PFSK-1 (cell line): ENCODE measurements around the gene KIAA0232.

Experiments
- FOXP2 ChIP-seq: optimal IDR thresholded peaks from 2 replicates; pipeline ENCODE3; 2011; ENCODE audit warnings: borderline replicate concordance, control low read depth, inconsistent platforms; ENCODE audit not compliant: insufficient read depth; ENCODE audit errors: extremely low read length, extremely low read depth
- POLR2AphosphoS5 ChIP-seq: IDR thresholded peaks from 2 replicates; pipeline ENCODE4 v1.6.1; 2012; ENCODE audit warnings: low read depth, mild to moderate bottlenecking, control low read depth, low read length, moderate library complexity
- SIN3A ChIP-seq: IDR thresholded peaks from 2 replicates; pipeline ENCODE4 v1.6.1; 2012; ENCODE audit warnings: mild to moderate bottlenecking, low read length, moderate library complexity, borderline replicate concordance; ENCODE audit not compliant: insufficient read depth
- TAF1 ChIP-seq: IDR thresholded peaks from 2 replicates; pipeline ENCODE4 v1.6.1; 2012; ENCODE audit warnings: low read length, control low read depth, borderline replicate concordance; ENCODE audit not compliant: insufficient read depth
- TF ChIP-seq, protein P1 (sequence below), 2 experiments: IDR thresholded peaks; 2 replicates each; pipeline versions ENCODE4 v1.6.1 to v1.8.0; 2011 to 2012; ENCODE audit warnings: low read depth in 2 of 2, low read length in 2 of 2, control low read depth in 1 of 2, inconsistent platforms in 1 of 2, mild to moderate bottlenecking in 1 of 2, moderate library complexity in 1 of 2; ENCODE audit not compliant: insufficient read depth in 1 of 2

The KIAA0232 gene

DNA sequence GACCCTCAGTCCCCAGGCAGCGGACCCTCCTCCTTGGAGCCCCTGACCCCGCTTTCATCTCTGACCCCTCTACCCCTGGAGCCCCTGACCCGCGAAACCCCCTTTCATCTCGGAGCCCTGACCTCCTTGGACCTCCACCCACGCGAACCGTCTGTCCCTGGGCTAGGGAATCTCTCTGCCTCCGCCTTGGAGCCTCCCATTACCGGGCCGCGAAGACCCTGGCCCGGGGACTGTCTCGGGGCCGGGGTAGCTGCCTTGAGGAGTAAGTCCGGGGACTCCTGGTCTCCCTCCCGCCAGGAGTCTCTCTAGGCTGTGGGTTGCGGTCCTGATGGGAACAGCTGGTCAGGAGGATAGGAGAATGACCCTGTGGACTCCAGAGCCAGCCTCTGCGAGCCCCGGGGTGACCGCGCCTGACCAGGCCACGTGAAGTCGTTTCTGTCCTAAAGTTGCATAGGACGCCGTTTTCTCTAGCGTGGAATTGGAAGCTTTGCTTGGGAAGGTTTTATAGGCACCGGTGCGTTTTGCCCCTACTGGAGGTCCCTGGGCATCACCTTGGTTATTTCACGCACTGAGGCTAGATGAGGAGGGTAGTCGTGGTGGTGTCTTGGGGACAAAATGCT, 127.9 kb downstream of the KIAA0232 start:
- TF ChIP-seq POLR2AphosphoS5, result no peak
- TF ChIP-seq FOXP2, result no peak
- TF ChIP-seq TAF1, result no peak
- TF ChIP-seq SIN3A, result no peak

DNA sequence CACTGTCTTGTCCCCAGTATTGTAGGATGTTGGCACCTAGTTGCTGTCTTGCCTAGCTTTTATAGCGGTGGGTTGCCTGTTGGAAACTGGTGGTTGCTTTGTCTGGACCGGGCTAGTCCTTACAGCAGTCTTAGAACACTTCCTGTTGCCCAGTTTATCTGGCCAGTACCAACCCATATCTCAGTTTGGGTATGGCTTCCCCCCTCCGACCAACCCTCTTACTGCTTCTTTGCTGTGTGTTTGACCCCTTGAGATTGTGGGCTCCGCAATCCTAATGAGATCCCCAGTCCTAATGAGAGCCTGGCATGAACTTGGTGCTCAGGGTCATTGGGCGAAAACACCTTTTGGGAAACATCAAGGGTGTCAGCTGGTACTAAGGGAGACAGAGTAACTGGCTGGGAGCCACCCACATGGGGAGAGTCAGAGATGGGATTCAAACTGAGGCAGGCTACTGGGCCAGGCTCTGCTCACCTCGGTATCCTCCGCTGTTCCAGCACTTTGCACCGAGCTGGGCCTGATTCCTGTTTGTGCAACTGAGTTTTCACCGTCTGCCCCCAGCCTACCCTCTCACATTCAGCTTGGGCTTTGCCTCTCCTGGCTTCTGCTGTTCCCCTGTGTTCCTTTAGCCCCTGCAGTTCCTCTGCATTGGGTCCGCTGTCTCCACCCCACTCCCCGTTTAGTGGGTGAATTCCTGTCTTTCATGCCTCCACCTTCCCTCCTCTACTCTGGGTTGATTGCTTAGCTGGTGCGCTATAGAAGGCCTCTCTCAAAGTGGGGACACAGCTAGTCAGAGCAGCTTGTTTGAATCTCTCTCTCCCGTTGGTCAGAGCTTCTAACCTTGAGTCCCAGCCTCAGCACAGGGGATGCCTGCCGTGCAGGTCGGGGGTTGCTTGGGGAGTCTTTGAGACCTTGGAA, 128.7 kb downstream of the KIAA0232 start:
- TF ChIP-seq, protein P1, sequence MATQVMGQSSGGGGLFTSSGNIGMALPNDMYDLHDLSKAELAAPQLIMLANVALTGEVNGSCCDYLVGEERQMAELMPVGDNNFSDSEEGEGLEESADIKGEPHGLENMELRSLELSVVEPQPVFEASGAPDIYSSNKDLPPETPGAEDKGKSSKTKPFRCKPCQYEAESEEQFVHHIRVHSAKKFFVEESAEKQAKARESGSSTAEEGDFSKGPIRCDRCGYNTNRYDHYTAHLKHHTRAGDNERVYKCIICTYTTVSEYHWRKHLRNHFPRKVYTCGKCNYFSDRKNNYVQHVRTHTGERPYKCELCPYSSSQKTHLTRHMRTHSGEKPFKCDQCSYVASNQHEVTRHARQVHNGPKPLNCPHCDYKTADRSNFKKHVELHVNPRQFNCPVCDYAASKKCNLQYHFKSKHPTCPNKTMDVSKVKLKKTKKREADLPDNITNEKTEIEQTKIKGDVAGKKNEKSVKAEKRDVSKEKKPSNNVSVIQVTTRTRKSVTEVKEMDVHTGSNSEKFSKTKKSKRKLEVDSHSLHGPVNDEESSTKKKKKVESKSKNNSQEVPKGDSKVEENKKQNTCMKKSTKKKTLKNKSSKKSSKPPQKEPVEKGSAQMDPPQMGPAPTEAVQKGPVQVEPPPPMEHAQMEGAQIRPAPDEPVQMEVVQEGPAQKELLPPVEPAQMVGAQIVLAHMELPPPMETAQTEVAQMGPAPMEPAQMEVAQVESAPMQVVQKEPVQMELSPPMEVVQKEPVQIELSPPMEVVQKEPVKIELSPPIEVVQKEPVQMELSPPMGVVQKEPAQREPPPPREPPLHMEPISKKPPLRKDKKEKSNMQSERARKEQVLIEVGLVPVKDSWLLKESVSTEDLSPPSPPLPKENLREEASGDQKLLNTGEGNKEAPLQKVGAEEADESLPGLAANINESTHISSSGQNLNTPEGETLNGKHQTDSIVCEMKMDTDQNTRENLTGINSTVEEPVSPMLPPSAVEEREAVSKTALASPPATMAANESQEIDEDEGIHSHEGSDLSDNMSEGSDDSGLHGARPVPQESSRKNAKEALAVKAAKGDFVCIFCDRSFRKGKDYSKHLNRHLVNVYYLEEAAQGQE (IDR thresholded peaks at IDR 0.05; ENCODE audit: insufficient read depth in 1 of 2, low read depth in 2 of 2, low read length in 2 of 2), result no peak
- no peak for TF ChIP-seq FOXP2
- TF ChIP-seq POLR2AphosphoS5, result no peak
- TF ChIP-seq SIN3A, result no peak

- no peak for TF ChIP-seq POLR2AphosphoS5
- TF ChIP-seq TAF1, result no peak
- no peak for TF ChIP-seq FOXP2
- TF ChIP-seq, protein P1 (IDR thresholded peaks at IDR 0.05; ENCODE audit: insufficient read depth in 1 of 2, low read depth in 2 of 2, low read length in 2 of 2), result no peak
- TF ChIP-seq SIN3A, result no peak
These were observed 129.9 kb downstream of the KIAA0232 start for GRCh38 chr4:6912441-6912840.

DNA sequence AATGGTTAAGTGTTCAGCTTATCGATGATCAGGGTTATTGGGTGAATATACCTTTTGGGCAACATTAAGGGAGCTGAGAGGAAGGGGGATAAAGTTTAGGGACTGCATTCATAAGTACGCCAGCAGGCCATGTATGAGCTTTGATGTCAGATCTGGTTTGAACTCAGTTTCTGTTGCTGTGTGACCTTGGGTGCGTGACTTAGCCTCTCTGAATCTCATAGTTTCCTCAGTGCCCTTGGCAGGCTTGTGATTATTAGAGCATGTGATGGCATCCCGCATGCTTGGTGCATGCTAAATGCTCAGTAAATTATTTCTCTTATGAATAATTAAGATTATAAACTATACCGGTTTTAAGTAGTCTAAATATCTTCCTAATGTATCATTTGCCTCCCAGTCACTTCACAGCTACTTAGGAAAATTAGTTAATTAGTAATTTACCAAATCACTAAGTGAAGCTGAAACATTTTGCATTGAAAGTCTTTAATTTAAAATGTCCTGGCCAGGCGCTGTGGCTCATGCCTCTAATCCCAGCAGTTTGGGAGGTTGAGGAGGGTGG, 130.9 kb downstream of the KIAA0232 start:
- no peak for TF ChIP-seq TAF1
- no peak for TF ChIP-seq POLR2AphosphoS5
- TF ChIP-seq, protein P1 (IDR thresholded peaks at IDR 0.05; ENCODE audit: insufficient read depth in 1 of 2, low read depth in 2 of 2, low read length in 2 of 2), result no peak
- TF ChIP-seq FOXP2, result no peak
- no peak for TF ChIP-seq SIN3A

DNA sequence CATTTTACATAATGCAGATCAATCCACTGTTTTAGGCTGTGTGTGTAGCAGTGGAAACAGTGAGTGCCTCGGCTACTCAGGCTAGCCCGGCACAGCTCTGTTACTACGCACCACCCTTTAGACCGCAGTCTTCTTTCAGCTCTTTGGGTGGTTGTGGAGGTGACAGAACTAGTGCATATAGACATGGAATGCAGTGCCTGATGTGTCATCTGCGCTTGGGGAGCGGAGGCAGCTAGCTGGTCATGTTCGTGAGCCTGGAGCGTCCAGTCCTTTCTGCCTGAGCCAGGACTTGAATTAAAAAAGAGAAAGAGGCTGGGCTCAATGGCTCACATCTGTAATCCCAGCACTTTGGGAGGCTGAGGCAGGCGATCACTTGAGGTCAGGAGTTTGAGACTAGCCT, 131.9 kb downstream of the KIAA0232 start:
- TF ChIP-seq POLR2AphosphoS5 (no peak), TAF1 (no peak), FOXP2 (no peak), SIN3A (no peak)
- TF ChIP-seq, protein P1 (IDR thresholded peaks at IDR 0.05; ENCODE audit: insufficient read depth in 1 of 2, low read depth in 2 of 2, low read length in 2 of 2), result no peak
